Measurements from ENCODE around the gene FZD7.

Gene FZD7

GRCh38 chr2:202038471-202039277 is 5.0 kb downstream of the FZD7 start:
- no peak for DNase-seq

GRCh38 chr2:202039278-202040078 is 5.8 kb downstream of the FZD7 start:
- no peak for DNase-seq

- no peak for DNase-seq
These were observed 6.6 kb downstream of the FZD7 start for GRCh38 chr2:202040079-202040844.

DNA sequence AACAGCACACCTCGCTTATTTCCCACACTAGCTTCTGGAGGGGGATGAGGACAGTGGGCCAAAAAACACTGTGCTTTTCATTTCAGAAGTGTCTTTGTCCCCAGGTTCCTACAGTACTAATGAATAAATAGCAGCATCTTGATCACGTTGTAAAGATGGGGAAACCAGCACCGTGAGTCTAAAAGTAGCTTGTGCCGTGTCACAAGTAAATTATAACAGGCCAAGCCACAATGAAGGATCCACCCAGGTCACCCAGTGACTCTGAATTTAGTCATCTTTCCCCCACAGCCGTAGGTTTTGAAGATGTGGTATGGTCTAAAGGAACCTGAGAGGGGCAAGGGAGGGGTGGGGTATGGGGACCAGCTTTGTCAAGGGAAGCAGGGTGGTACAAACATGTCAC is 8.8 kb downstream of the FZD7 start:
- DNase-seq: no peak

GRCh38 chr2:202043475-202043874 is 9.8 kb downstream of the FZD7 start:
- DNase-seq: no peak

GRCh38 chr2:202044777-202045176 is 11.1 kb downstream of the FZD7 start:
- no peak for DNase-seq

- no peak for DNase-seq
These were observed 12.9 kb downstream of the FZD7 start for GRCh38 chr2:202046572-202046971.

GRCh38 chr2:202049092-202049728 is 15.6 kb downstream of the FZD7 start:
- DNase-seq: no peak

DNA sequence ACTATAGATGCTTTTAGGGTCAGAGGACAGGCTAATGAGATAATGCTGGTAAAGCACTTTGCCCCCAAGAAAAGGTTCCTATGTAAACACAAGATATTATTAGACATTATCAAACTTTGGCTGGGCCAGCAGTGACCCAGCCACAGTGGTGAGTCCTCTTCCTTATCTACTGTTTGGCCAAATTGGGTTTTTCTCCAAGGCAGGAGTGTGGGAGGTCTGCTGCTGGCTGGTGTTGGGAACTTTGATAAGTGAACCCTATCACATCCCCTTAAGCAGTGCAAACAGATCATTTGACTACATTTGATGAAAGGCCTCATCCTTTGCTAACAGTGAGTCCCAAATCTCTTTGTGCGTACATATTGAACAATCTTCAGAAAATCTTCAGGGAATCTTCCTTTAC is 16.2 kb downstream of the FZD7 start:
- no peak for DNase-seq

- DNase-seq: no peak
These were observed 17.0 kb downstream of the FZD7 start for GRCh38 chr2:202050652-202051051.

DNA sequence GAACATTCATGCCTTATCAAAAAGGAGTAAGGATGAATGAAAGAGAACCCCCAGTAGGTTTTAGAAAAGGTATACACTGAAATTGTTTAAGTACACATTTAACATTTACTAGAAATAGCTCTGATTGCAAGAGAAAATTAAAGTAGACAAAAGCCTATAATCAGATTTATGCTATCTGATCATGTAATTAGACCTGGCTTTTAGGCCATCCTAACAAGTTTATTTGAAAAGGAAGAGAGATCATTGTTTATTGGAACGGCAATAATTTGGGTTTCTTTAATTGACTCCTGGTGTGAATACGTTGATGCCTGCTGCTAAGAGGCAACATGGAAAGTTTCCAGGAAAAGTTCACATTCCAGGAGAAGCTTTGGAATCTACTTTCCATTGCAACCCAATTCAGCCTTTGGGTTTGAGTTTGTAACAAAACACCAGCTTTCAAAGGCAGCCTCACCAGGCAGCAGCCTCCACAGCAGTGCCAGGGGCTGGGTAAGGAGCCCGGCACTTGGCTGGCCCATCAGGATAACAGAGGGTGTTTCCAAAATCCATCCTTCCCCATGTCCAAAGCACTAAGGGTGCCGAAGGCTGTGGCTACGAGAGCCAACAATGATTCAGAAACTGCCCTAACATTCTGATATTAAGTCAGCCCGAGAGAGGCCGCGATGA is 18.0 kb downstream of the FZD7 start:
- DNase-seq: no peak

DNA sequence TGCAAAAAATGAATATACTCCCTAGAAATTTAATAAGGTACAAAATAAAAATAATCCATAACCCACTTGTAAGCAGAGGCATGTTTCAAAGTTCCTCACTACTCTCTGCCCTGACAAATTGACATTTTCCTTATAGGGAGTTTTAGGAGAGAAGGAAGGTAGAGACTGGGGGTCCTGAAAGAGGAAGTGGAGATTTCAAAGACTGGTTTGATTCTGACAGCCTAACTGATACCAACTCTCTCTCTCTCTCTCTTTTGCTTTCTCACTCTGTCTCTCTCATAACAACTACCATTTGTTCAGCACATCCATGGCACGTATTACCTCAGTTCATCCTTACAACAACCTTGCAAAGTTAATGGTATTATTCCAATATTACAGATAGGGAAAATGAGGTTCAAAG is 18.6 kb downstream of the FZD7 start:
- no peak for DNase-seq

GRCh38 chr2:202054679-202055078 is 21.0 kb downstream of the FZD7 start:
- DNase-seq: no peak

GRCh38 chr2:202056611-202057010 is 23.0 kb downstream of the FZD7 start:
- DNase-seq: no peak

DNA sequence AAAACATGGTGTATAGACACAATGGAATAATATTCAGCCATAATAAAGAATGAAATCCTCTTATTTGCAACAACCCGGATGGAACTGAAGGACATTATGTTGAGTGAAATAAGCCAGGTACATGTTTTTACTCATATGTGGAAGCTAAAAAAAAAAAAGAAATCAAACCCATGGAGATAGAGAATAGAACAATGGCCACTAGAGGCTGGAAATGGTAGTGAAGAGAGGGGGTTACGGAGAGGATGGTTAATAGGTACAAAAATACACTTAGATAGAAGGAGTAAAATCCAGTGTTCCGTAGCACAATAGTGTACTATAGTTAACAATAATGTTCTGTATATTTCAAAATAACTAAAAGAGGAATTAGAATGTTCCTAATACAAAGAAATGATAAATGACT is 26.6 kb downstream of the FZD7 start:
- no peak for DNase-seq

- DNase-seq: no peak
These were observed 28.0 kb downstream of the FZD7 start for GRCh38 chr2:202061695-202062094.

DNA sequence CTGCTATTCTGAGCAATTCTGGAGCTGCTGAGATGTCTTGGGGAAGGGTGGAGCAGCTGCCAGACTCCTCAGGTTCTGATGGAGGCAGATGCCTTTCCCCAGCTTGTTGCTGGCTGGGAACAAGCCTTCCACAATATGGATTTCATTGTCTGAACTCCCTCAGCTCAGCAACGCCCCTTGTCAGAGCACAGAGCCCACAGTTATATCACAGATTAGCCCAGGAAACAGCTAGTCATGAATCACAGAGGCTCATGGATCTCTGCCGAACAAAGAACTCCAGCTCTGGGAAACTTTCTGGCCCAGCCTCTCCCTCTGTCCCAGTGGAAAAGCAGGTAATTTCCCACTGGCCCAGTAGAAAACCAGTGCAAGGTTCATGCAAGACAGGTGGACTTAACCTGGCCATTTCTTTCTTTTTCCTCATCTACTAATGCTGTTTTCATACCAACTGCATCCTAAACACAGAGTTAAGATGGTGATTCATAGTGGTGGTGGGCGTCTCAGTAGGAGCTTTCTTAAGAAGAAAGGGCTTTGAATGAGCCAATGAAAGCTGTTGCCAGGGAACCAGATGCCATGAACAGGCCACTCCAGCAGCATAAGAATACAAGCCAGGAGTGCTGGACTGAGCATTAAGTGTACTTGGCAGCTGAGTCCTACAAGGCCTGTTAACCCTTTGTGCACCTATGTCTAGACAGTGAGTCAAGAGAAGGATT is 30.7 kb downstream of the FZD7 start:
- DNase-seq: no peak

DNA sequence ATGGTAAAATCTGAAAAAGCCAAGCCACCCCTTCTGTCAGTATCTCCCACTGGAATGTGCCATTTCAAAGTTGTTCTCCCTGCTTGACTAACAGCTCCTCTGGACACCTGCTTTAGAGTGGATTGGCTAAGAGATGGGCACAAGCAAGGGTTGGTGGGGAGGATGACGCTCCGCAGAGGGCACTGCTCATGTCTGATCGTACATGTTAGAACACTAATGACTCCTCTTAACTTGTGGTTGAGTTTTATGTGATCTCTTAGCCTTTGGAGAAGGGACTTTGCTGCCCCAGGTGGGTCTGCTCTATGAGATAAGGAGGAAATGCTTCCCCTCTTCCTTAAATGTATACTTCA is 31.2 kb downstream of the FZD7 start:
- DNase-seq: no peak

DNA sequence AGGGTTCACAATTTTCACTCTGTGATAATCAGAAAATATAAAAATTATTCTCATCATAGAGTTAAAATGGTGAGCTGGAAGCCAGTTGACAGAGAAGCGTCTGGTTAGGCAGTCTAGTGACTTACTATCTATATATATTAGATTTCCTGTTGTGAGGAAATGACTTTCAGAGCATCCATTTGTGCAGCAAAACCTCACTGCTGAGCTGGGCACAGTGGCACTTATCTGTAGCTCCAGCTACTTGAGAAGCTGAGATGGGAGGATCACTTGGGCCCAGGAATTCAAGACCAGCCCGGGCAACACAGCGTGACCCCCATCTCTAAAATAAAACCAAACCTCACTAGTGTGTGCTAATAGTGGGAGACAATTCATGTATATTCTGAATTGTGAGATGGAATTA is 32.2 kb downstream of the FZD7 start:
- DNase-seq: no peak

- DNase-seq: no peak
These were observed 33.2 kb downstream of the FZD7 start for GRCh38 chr2:202066875-202067274.

GRCh38 chr2:202067589-202067988 is 33.9 kb downstream of the FZD7 start:
- no peak for DNase-seq
